HG02610 (cell line): Measurements from ENCODE around the gene EPC2.
"Not testable (repeated sequence)": the region's sequence is repeated elsewhere in the genome, so short reads cannot be mapped to it uniquely, and the experiment has no call there.

Experiments
- ATAC-seq: cut with Tn5 transposase; IDR thresholded peaks from one replicate; pipeline ENCODE4 v1.9.1; 2021; ENCODE audit warnings: mild to moderate bottlenecking, moderate library complexity; ENCODE audit not compliant: unreplicated experiment

EPC2 gene

GRCh38 chr2:148721520-148721931, 77.0 kb downstream of the EPC2 start:
- ATAC-seq = no peak

- ATAC-seq = no peak
Measured at GRCh38 chr2:148721991-148722777, 77.6 kb downstream of the EPC2 start.

- peak; percentile 18 for ATAC-seq
Measured at GRCh38 chr2:148725564-148725963, 81.0 kb downstream of the EPC2 start.

GRCh38 chr2:148726228-148726627, 81.7 kb downstream of the EPC2 start:
- peak; percentile 69 for ATAC-seq

GRCh38 chr2:148730085-148730484, 85.5 kb downstream of the EPC2 start:
- no peak for ATAC-seq

GRCh38 chr2:148737742-148738141, 93.2 kb downstream of the EPC2 start:
- ATAC-seq = no peak

- no peak for ATAC-seq
Measured at GRCh38 chr2:148739454-148740105, 95.0 kb downstream of the EPC2 start.

- no peak for ATAC-seq
Measured at GRCh38 chr2:148742373-148742772, 97.8 kb downstream of the EPC2 start.

- no peak for ATAC-seq
Measured at GRCh38 chr2:148745151-148745851, 100.8 kb downstream of the EPC2 start.

- ATAC-seq = no peak
Measured at GRCh38 chr2:148746973-148747372, 102.4 kb downstream of the EPC2 start.

GRCh38 chr2:148751907-148752306, 107.4 kb downstream of the EPC2 start:
- no peak for ATAC-seq

- no peak for ATAC-seq
Measured at GRCh38 chr2:148752977-148753376, 108.4 kb downstream of the EPC2 start.

- ATAC-seq = no peak
Measured at GRCh38 chr2:148754864-148755263, 110.3 kb downstream of the EPC2 start.

- ATAC-seq = no peak
Measured at GRCh38 chr2:148756292-148756975, 111.9 kb downstream of the EPC2 start.

- ATAC-seq = no peak
Measured at GRCh38 chr2:148764815-148765214, 120.3 kb downstream of the EPC2 start.

GRCh38 chr2:148770047-148770446, 125.5 kb downstream of the EPC2 start:
- no peak for ATAC-seq

GRCh38 chr2:148781544-148781943, 137.0 kb downstream of the EPC2 start:
- ATAC-seq = no peak

GRCh38 chr2:148789059-148789458, 144.5 kb downstream of the EPC2 start:
- no peak for ATAC-seq

- not testable (repeated sequence) for ATAC-seq
Measured at GRCh38 chr2:148790172-148790571, 145.6 kb downstream of the EPC2 start.

GRCh38 chr2:148794558-148794957, 150.0 kb downstream of the EPC2 start:
- ATAC-seq = no peak
